Left lung (tissue), 10 donors: ENCODE results near the gene BZW2. TPM values are rescaled to one million over a fixed set of nuclear protein-coding genes. Genes with fewer than 3 reads are reported as not detected.

Experiments used
- ATAC-seq: fragments of 200-7000 bp; cut with Tn5 transposase; one replicate; pipeline ENCODE4 v1.9.1; 2020; ENCODE audit warnings: moderate library complexity
- DNase-seq, 4 donors: peaks; one replicate each; pipeline ENCODE4 v3.0.0-alpha.2; 2013 to 2020
- H3K27ac ChIP-seq, 2 donors: fragments of 200-600 bp; sonication (generic) in 1 of 2; one replicate each; pipeline versions ENCODE4 v1.5.0 to v1.8.0; 2020 to 2021
- H3K27me3 ChIP-seq, 2 donors: fragments of 200-600 bp; sonication (generic) in 1 of 2; one replicate each; pipeline versions ENCODE4 v1.5.0 to v1.8.0; 2020 to 2021
- H3K36me3 ChIP-seq, 2 donors: fragments of 200-600 bp; sonication (generic) in 1 of 2; one replicate each; pipeline versions ENCODE4 v1.5.0 to v1.8.0; 2020 to 2021
- H3K4me1 ChIP-seq, 2 donors: fragments of 200-600 bp; one replicate each; pipeline ENCODE4 v1.8.0; 2021
- H3K4me3 ChIP-seq, 2 donors: fragments of 200-600 bp; sonication (generic) in 1 of 2; one replicate each; pipeline versions ENCODE4 v1.5.0 to v1.8.0; 2020 to 2021; ENCODE audit warnings: mild to moderate bottlenecking in 1 of 2
- H3K9me3 ChIP-seq, 2 donors: fragments of 200-600 bp; sonication (generic) in 1 of 2; one replicate each; pipeline versions ENCODE4 v1.5.0 to v1.8.0; 2020 to 2021
- CTCF ChIP-seq, 2 donors: fragments of 200-600 bp; sonication (generic) in 1 of 2; IDR thresholded peaks; one replicate each; pipeline versions ENCODE4 v1.5.0 to v1.8.0; 2021; ENCODE audit warnings: antibody characterized with exemption in 2 of 2
- intact Hi-C, 2 donors: fragments of 100-400 bp; cut with DNase I; formaldehyde crosslinking; loops; one replicate each; pipeline versions ENCODE4 v1.11.2 to v1.14.2; 2022
- polyA plus RNA-seq, 6 donors: library from polyadenylated mRNA; unstranded; fragments of 120-200 nt; gene quantifications; one replicate each; pipeline ENCODE4 v1.2.1, GENCODE V29; 2013; ENCODE audit not compliant: insufficient read length in 6 of 6
- total RNA-seq, 2 donors: library from RNA; stranded (reverse); fragmentation: NEBNext Ultra II Directional; extraction: Animal tissue kit (Norgen Biotek cat#: 25700); gene quantifications; one replicate each; pipeline ENCODE4 v1.2.1, GENCODE V29; 2021
- donor health status: DM: no; HTN: yes; CAD: no.
- donor health status: DM: no; HTN: no; CAD: no.

Gene BZW2
- total and polyA plus RNA-seq, 8 donors: 39.7 to 88.9 (median 77.3) TPM

DNA sequence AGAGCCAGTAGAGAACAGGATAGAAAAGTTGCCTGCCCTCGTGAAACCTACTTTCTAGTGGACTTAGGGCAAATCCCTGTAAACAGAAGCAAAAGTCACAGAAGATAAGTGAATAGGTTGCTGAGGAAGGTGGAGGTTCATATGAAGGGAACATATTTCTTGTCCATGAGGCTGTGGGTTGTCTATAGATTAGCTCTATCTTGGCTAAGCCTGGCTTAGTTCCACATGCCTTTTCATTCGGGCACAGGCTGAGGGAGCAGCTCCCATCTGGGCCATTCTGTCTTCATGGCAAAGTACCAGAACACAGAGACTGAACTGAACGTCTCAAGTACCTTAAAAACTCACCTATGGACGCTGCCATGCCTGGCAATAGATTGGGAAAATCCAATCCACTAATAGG lies 45.3 kb downstream of the BZW2 start:
- intact Hi-C loops: no loop called here

DNA sequence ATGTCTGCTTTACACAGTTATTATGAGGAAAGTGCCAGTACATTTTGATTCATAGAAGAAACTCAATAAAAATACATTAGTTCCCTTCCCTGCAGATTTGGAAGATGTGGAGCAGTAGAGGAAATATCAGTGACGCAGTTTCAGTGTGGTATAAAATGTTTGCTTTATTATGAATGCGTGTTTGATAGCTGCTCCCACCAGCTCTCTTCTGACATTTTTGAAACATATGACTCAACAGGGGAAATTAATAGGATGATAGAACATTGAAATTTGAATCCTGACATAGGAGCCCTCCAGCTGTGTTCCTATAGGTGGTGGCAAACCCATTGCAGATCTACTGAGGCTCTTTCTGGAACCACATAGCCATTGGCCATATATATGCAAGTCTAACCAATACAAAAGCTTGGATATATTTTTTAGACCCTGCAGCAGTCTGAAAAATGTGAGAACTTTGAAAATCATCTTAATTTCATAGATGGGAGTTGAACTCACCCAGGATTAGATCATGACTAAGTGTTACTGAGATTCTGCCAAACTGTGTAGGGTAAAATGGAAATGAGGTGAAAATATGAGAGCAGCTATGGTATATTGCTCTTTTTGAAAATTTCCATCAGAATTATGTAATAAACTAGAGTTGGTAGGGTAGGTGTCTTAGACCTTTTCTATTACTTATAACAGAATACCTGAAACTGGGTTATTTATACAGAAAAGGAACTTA lies 47.8 kb downstream of the BZW2 start:
- no peak for TF ChIP-seq CTCF (IDR thresholded peaks at IDR 0.05)
- Histone ChIP-seq H3K4me1 (no peaks in the 10 kb centered on the region), H3K4me3 (no peak overlapping the region), H3K36me3 (peaks cover 0 to 73% of the 10 kb centered on the region in 2 donors), H3K9me3 (no peaks in the 10 kb centered on the region), H3K27me3 (no peaks in the 10 kb centered on the region), H3K27ac (no peak overlapping the region)
- ATAC-seq (no peak), DNase-seq (no peak)
- intact Hi-C loops: no loop called here

More for the DNA sequence above, 45.3 kb downstream of the BZW2 start:
- Histone ChIP-seq H3K4me3 (no peak overlapping the region), H3K9me3 (no peaks in the 10 kb centered on the region), H3K27ac (no peak overlapping the region), H3K4me1 (no peaks in the 10 kb centered on the region), H3K27me3 (no peaks in the 10 kb centered on the region), H3K36me3 (peaks cover 0 to 50% of the 10 kb centered on the region in 2 donors)
- ATAC-seq (no peak), DNase-seq (no peak)
- TF ChIP-seq CTCF (IDR thresholded peaks at IDR 0.05): no peak

DNA sequence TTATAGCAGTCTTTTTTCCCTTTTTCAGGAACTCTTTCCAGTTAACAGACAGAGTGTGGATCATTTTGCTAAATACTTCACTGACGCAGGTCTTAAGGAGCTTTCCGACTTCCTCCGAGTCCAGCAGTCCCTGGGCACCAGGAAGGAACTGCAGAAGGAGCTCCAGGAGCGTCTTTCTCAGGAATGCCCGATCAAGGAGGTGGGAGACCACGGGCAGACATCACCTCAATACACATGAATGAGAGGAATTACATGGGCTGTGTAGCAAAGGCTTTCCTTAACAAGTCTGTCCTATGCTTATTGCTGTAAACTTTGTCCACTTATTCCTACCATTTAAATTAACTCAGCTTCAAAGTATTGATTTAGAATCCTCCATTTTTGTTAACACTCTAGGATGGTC lies 48.8 kb downstream of the BZW2 start:
- peaks cover 0 to 73% of the 10 kb centered on the region in 2 donors for H3K36me3 ChIP-seq
- intact Hi-C loops: no loop called here

GRCh38 chr7:16695621-16696237 lies 49.7 kb downstream of the BZW2 start:
- ATAC-seq (peak; percentile 96), DNase-seq (peak in 2 of 4 donors; percentile 31 to 51)
- Histone ChIP-seq H3K36me3 (peaks cover 0 to 73% of the 10 kb centered on the region in 2 donors), H3K4me1 (no peaks in the 10 kb centered on the region), H3K27me3 (no peaks in the 10 kb centered on the region), H3K27ac (no peak overlapping the region), H3K9me3 (no peaks in the 10 kb centered on the region), H3K4me3 (no peak overlapping the region)
- intact Hi-C loops: no loop called here
- peak; percentile 56 to 59 for TF ChIP-seq CTCF (IDR thresholded peaks at IDR 0.05)

More for the DNA sequence above, 48.8 kb downstream of the BZW2 start:
- Histone ChIP-seq H3K4me3 (no peak overlapping the region), H3K9me3 (no peaks in the 10 kb centered on the region), H3K27me3 (no peaks in the 10 kb centered on the region), H3K27ac (no peak overlapping the region), H3K4me1 (no peaks in the 10 kb centered on the region)
- no peak for TF ChIP-seq CTCF (IDR thresholded peaks at IDR 0.05)
- DNase-seq (no peak), ATAC-seq (no peak)

DNA sequence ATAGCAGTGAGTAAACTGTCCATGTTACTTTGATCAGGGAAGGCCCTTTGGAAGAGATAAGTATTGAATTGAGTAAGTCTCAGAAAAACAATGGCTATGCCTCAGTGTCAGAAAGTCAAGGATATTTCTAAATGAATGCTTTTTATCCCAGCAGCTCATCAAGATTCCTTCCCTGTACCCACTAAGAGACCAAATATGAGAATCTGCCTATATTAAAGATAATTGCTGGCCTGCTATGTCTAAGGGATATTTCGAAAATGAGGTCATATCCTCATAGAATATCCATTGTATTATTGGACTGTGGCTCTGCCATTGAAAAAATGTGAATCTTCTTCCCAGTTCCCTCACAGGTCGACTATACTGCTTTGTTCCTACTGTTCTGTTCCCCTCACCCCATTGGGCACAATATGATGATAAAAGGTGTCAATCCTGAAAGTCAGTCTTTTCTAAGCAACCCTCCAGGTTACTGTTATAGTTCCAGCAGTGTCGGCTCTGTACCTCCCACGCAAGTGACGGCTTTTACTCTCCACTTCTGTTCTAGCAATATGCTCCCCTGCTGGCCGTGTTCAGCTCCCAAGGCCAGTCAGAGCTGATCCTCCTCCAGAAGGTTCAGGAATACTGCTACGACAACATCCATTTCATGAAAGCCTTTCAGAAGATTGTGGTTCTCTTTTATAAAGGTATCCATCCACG lies 51.7 kb downstream of the BZW2 start:
- Histone ChIP-seq H3K9me3 (no peaks in the 10 kb centered on the region), H3K36me3 (peaks cover 0 to 67% of the 10 kb centered on the region in 2 donors), H3K27ac (no peak overlapping the region), H3K4me1 (no peaks in the 10 kb centered on the region), H3K27me3 (no peaks in the 10 kb centered on the region), H3K4me3 (no peak overlapping the region)
- intact Hi-C loops: no loop called here
- TF ChIP-seq CTCF (IDR thresholded peaks at IDR 0.05): no peak
- DNase-seq (no peak), ATAC-seq (no peak)
